ENCODE data around the gene MAGEB1. TPM values are rescaled to one million over a fixed set of nuclear protein-coding genes. Genes with fewer than 3 reads are reported as not detected.

MAGEB1 gene
- total RNA-seq, 4 donors from 2014 or later, result not detected

DNA sequence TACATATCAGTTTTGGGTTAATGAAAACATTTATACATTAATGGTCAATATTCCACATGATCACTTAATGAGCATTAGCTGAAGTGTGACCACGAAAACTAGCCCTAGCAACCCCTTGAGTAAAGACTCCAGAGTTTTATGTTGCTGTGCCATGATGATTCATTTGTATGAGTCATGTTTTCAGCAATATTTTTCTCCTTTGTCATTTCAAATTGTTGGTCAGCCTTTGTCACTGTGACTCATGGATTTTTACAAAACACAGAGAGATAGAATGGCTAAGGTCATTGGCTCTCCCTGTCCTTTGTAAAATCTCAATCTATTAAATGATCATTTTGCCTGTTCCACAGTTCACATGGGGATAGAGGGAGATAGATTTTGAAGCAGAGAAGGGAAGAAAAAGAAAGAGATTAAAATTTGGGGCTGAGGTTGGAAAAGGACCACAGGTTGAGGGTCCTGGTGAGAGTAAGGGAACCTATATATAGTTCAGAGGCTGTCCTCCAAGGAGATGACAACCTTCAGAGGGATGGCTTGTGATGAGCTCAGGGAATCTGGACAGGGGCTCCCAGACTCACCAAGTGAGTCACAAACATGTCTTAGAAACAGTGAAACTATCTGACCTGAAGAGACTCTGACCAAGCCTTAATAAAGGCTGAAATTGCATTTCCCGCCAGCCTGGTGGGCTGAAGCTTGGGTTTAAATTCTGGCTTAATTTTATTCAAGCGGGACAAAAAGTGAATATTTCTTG, 36.7 kb downstream of the MAGEB1 start:
- intact Hi-C loops (cut with DNase I), result no loop called here
- Histone ChIP-seq H3K4me3 (no peak overlapping the region), H3K9me3 (no peaks in the 10 kb centered on the region), H3K36me3 (no peaks in the 10 kb centered on the region), H3K4me1 (no peaks in the 10 kb centered on the region), H3K27me3 (no peaks in the 10 kb centered on the region), H3K27ac (peak overlapping the region in 1 of 4 donors; percentile 6)
- no peak for TF ChIP-seq POLR2A (IDR thresholded peaks at IDR 0.05)
- TF ChIP-seq, protein P1, sequence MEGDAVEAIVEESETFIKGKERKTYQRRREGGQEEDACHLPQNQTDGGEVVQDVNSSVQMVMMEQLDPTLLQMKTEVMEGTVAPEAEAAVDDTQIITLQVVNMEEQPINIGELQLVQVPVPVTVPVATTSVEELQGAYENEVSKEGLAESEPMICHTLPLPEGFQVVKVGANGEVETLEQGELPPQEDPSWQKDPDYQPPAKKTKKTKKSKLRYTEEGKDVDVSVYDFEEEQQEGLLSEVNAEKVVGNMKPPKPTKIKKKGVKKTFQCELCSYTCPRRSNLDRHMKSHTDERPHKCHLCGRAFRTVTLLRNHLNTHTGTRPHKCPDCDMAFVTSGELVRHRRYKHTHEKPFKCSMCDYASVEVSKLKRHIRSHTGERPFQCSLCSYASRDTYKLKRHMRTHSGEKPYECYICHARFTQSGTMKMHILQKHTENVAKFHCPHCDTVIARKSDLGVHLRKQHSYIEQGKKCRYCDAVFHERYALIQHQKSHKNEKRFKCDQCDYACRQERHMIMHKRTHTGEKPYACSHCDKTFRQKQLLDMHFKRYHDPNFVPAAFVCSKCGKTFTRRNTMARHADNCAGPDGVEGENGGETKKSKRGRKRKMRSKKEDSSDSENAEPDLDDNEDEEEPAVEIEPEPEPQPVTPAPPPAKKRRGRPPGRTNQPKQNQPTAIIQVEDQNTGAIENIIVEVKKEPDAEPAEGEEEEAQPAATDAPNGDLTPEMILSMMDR (IDR thresholded peaks at IDR 0.05), result no peak
- DNase-seq, result no peak
- 59 to 71% methylated on average over 3 of the region's 3 CpGs for WGBS, 2 donors

DNA sequence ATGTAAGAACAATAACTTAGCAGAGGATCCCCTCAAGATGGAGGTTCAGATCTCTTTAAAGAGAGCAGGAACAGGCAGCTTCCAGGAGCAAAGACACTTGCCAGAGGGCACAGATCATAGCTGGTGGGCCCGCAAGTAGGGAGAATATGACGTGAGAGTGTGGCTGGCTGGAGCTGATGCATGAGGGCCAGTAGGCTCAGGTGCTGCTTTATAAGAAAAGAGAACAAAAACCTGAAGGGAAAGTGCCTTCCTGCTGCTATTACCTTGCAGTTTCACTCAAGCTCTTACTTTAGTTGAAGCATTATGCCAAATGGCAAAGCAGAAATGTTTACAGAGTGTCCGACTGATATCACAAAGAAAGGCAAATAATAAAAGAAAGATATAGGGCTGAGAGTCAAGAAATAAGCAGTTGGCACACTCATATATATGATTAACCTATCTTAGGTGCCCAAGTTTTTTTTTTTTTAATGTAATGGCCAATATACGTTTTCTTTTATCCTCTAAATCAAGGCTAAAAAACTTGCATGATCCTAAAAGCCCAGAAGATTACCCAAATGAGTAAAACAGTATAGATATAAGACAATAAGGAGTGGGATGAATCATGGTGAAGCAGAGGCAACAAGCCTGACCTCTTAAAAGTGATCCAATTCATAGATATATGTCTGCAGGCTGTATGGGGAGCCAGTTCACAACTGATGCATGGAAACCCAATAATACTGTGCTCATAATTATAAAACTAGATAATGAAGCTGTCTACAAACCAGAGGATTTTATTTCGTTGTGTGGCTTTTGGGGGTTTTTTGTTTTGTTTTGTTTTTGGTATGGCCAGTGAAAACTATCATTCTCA, 49.7 kb downstream of the MAGEB1 start:
- 34 to 46% methylated on average over 5 of the region's 5 CpGs for WGBS, 2 donors
- H3K36me3 ChIP-seq, result no peaks in the 10 kb centered on the region
- no peak for TF ChIP-seq POLR2A (IDR thresholded peaks at IDR 0.05)
- TF ChIP-seq, protein P1 (IDR thresholded peaks at IDR 0.05), result no peak
- intact Hi-C loops (cut with DNase I), result no loop called here
- H3K27ac ChIP-seq, result no peak overlapping the region
- H3K9me3 ChIP-seq, result no peaks in the 10 kb centered on the region
- no peaks in the 10 kb centered on the region for H3K4me1 ChIP-seq
- DNase-seq, result no peak
- no peak overlapping the region for H3K4me3 ChIP-seq
- H3K27me3 ChIP-seq, result no peaks in the 10 kb centered on the region

DNA sequence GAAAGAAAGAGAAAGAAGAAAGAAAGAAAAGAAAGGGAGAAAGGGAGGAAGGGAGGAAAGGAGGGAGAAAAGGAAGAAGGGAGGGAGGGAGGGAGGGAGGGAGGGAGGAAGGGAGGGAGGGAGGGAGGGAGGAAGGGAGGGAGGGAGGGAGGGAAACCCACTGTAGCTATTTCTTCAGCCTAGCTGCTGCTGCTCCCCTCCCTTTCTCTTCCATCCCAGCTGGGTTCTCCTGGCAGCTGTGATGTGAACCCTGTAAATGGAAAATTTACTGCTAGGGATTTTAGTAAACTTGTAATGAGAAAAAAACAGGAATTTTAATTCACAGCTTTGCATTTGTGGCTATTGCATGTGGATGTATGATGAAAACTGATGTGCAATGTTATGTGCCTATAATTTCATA, 54.3 kb downstream of the MAGEB1 start:
- TF ChIP-seq, protein P1 (IDR thresholded peaks at IDR 0.05), result no peak
- no peak for TF ChIP-seq POLR2A (IDR thresholded peaks at IDR 0.05)
- no peak for DNase-seq
- Histone ChIP-seq H3K27ac (no peak overlapping the region), H3K9me3 (no peaks in the 10 kb centered on the region), H3K36me3 (no peaks in the 10 kb centered on the region), H3K4me3 (no peak overlapping the region), H3K27me3 (no peaks in the 10 kb centered on the region), H3K4me1 (peaks cover 0 to 5% (median 0%) of the 10 kb centered on the region in 3 donors)
- intact Hi-C loops (cut with DNase I), result no loop called here

Other genes starting within 250 kb of the MAGEB1 start
- not detected for gene MAGEB2, start 31.6 kb upstream of the MAGEB1 start, total RNA-seq
- gene MAGEB3, start 16.5 kb upstream of the MAGEB1 start, total RNA-seq, result not detected
- gene MAGEB4, start 5.1 kb upstream of the MAGEB1 start, total RNA-seq, result not detected
- under 1 TPM in 1 of 4 donors, not detected in 3; 0.88 TPM for gene NR0B1, start 62.2 kb downstream of the MAGEB1 start, total RNA-seq

Data from esophagus squamous epithelium (tissue), 5 donors.